Stimulated activated CD8-positive, alpha-beta memory T cell treated with anti-CD3 and anti-CD28 coated beads, Interleukin-4, amount 100 ng/mL, for 24 hours (primary cell): ENCODE results near the gene C1orf87.
"Not testable (repeated sequence)": the region's sequence is repeated elsewhere in the genome, so short reads cannot be mapped to it uniquely, and the experiment has no call there.

Experiments used
- DNase-seq: peaks from one replicate; pipeline ENCODE4 v3.0.0-alpha.2; 2020; ENCODE audit warnings: low read depth

Gene C1orf87

DNA sequence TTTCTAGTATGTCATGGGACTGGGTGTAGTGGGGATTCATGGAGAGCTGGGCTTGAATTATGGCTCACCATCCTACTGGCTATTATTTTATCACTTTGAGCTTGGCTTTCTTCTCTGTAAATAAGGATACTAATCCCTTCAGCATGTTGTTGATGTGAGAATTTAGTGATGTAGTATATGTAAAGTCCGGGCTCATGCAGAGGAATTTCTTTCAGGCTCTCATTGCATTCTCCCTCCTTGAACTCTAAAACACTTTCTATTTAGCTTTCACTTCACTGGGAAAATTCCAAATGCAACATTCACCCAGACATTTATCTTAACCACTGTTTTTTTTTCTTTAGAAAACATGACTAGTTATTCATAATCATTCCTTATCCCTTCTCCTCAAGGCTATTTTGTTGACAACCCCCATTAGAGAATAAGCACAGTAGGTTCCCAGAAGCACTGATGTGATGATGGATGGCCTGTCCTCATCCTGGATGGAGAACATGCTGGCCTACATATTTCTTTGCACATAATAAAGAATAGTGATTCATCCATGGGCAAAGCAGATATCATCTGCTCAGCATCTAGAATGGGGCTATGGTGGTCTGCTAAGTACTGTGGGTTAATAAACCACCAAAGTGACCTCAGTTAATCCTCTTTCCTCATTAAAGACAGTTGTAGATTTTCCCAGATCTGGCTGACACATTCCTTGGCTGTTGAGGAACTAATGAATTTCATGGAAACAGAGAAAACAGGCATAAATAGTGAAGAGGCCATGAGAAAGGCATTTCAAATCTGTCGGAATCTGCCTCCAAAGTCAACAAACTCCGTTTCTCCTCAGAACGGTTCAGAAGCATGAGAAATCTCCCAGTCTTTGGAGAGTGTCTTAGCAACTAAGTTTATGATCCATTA is 79.0 kb downstream of the C1orf87 start:
- no peak for DNase-seq

DNA sequence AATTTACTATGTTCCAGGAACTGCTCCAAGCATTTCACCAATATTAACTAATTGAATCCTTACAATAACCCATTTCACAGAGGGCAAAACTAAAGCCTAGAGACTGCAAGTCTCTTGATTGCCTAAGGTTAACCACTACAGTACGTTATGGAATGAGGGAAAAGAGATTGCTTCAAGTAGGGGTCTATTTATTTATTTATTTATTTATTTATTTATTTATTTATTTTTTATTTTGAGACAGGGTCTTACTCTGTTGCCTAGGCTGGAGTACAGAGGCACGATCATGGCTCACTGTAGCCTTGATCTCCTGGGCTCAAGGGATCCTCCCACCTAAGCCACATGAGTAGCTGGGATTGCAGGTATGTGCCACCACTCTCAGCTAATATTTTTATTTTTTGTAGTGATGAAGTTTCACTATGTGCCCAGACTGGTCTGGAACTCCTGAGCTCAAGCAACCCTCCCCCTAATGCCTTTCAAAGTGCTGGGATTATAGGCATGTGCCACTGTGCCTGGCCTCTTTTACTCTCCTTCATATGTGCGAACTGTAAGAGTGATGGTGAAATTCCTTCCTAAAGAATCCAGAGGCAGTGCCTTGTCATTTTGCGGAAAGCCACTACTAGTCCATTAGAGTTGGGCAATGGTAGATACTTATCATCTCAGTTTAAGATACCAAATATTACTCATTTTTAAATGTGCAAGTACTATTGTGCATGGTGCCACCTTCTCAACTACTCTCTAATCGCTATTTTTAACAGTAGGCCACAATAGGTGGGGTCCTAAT is 81.3 kb downstream of the C1orf87 start:
- DNase-seq = no peak

DNA sequence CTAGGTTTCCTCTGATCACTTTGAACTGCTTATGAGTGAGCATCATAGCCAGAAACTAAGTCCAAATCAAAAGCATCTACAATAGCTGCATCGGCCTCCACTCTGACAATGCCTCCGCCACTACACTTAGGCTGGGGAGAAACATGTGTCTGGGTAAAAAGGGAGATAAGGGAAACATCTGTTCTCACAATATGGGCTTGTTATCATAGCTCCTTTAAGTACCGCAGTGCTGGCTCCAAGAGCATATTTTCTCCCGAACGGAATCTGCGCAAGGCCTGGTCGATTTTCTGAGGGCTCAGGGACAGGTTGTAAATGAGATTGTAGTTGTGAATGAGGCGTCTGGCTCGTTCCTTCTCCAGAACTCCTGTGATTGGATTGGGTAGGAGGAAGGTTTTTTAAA is 83.1 kb downstream of the C1orf87 start:
- DNase-seq = no peak

DNA sequence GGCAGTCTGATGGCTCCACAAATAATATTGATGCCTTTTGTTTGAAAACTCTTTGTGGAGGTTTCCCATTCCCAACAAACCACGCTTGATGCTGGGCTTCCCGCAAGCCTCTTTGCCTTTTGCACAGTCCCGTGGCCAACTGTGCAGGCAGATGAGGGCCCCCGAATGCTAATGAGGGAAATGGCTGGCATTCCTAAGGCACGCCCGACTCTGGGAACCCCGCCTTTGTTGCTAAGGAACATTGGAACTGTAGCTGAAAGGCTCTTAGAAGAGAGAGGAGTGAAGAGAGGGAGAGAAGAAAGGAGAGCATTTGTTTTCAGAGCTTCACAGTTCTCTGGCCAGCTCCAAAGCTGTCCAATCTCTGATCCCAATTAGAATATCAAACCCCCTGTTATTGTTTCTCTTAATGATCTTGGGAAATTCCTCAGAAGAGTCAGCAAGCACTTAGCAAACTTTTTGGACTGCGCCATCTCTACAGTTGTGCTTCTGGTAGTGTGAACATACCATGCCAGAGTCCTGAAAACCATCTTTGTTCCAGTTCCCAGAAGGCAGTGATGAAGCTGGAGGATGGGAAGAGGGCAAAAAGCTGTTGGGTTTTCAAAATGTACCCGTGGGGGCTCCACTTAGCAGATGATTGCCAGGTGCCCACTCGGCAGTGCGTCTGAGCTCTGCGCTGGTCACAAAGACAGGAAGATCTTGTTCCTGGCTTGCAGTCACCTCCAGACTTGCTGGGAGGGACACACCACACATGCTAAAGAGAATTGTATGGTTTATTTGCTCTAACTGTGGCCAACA is 86.9 kb downstream of the C1orf87 start:
- DNase-seq = no peak

DNA sequence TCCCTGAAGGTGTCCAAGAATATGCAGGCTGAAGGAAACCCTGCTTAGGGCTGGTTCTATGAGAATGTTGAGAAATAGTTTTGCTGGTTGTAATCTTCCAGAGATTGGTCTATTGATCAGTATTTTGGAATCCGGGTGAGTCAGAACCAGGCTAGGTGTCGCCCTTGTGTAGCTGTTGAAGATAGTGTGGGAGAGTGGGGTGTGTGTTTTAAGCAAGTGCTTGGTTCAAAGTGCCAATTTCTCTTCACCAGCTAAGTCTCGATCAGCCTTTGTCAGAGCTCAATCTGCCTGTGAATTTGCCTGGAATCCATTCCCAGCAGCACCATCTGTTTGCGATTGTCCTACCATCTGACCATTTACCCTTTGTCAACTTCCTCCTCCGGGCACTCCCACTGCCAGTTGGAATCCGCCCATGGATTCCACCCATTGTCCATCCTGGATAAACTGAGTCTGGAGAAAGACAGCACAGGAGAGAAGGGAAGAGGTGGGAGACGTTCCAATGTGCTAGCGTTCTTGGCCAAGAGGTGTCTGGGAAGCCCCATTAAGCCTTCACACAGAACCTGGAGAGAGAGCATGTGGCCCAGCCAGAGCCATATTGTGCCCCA is 87.6 kb downstream of the C1orf87 start:
- no peak for DNase-seq

DNA sequence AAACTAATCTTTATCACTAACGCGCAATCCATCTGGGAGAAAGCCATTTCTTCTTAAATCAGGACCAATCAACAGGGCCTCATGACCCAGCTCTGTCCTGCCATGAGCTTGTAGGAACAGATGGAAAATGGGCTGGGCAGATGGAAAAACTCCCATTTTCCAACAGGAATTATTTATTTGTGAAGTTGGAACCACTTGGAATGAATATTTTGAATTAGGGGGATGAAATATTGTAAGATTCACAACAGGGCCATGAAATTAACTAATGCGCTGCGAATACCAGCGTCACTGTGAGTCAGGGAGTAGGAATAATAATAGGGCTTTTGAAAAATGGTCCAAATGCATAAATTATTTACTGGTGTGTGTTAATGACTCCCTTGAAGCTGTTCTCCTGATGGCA is 93.9 kb downstream of the C1orf87 start:
- no peak for DNase-seq

DNA sequence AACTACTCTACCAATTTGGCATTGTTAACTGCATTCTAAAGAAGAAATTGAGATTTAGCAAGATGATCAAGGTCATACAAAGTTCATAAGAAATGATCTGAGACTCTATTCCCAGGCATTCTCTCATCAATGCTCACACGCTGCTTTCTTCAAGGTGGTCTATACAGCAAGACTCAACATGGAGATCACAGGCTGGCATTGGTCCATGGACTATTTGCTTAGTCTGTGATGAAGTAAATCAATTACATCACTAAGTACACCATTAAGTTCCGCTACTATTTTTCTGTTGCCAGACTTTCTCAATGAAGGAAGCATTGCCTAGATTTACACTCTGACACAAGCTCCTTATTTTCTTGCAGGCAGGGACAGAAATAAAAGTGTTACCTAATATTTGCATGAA is 95.1 kb downstream of the C1orf87 start:
- DNase-seq = no peak

DNA sequence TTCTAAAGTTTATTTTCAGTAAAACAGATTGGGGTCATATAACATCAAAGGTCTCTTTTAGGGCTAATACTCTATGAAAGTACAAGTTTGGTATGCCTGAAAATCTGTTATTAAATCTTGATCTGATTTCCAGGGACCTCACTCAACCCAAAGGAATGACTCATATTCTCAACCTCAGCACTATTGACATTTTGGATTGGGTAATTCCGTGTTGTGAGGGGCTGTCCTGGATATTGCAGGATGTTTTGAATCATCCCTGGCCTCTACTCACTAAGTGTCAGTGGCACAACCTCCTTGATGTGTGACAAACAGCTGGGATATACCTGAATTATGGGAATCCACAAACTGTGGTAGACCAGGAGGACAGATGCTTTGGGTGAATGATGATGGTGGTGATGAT is 95.5 kb downstream of the C1orf87 start:
- DNase-seq = no peak

DNA sequence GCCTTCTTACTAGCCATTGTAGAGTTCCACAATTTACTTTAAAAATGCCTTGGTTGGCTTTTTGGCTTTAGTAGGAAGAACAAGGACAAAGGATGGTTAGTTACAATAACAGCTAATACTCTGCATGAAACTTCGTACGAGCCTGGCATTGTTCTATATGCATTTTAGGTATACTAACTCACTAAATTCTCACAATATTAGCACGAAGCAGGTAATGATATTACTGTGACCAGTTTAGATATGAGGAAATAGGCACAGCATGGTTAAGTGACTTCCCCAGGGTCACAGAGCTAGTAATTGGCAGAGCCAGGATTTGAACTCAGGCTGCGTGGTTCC is 96.5 kb downstream of the C1orf87 start:
- DNase-seq = no peak

DNA sequence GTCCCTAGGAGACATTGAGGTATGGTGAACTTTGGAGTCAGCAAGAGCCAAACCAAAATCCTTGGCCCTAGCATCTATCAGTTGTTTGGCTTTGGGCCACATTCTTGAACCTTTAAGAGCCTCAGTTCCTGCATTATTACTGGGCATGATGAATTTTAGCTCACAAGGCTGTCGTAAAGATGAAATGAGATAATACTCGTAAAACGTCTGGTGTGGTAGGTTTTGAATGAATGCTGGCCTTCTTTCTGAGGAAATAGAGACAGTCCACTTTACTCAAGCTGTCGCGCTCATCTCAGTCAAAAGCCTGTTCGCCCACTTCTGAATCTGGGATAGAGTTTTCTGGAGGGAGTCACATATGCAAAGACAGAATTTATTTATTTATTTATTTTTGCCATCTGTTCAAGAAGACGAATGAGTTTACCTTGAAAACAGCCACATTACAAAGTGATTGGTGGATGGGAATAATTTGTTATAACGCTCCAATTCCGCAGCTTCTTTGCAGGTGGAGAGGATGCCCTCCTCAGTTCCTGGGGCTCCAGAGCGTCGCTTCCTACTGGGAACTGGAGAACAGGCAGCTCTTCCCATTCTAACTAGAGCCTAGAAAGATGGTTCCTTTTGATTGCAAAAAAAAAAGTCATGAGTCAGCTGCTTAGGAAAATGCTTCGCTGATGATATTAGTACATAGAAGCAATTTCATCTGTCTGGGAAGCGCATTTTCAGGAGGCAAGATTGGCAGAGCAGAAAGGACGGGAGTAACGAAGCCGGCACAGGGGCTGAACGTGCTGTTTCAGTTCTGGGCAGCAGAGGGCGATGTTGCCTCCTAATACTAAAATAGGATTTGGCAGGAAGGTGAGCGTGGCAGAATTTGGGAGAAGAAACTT is 97.1 kb downstream of the C1orf87 start:
- peak; percentile 32 for DNase-seq

DNA sequence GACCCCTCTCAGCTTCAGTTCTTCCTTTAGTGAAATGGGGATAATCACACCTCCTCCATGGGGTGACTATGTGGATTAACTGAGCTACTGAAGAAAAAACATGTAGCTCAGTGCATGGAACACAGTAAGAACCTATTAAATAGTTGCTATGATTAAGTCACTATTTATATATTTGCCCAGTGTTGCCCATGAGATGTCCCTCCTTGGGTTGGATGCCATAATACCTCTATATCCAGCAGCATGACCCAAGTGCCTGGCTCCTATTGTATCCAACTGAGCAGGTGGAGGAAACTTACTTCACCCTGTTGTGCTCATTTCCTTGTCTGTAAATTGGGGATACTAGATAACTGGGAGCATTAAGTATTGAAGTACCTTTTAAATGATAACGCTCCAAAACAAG is 99.9 kb downstream of the C1orf87 start:
- DNase-seq = no peak

DNA sequence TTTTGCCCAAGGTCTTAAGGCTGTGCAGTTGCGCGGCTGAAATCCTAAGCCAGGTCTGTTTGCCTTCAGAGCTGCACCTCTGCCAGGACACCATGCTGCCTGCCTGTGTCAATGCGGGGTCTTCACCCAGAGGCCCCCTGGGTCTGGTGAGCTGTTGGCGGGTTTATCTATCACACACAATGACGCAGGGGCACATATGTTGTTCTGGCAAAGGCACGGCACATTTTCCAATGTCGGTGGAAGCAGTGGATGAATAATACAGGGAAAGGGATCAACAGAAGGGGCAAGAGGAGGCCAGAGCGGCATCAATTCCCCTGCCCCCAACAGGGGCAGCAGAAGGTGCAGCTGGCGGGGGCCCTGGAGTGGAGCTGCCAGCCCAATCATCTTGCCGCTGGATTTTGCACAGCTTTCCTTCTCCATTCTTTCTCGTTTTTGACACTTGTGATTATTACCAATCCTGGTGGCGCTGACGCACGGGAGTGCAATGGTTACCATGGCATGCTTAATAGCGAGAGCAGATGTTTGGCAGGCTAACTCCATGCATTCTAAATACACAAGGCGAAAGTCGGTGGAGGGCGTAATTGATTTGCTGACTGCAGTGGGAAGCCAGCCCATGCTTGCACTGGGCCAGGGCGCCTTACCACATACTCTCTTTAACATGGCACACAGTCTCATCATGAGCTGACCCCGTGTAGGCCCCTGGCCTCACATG is 101.2 kb downstream of the C1orf87 start:
- no peak for DNase-seq

DNA sequence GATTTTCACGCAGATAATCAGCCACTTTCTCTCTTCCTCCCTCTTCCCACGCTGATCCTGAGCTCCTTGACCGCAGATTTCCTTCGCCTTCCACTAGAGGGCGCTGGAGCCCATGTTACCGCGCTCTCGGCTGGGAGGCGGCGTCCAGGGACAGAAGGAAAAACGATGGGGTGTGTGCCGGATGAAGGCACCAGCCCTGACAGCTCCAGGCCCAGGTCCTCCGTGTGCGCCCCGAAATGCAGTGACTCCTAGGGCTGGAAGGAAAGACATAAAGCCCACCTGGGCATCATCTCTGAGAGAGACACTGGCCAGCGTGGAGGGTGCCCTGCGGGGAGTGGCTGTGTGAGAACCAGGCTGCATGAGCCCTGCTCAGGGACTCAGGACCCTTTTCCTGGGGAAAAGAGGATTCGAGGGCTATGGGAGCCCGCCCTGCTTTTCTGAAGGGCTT is 102.1 kb downstream of the C1orf87 start:
- peak; percentile 31 for DNase-seq

DNA sequence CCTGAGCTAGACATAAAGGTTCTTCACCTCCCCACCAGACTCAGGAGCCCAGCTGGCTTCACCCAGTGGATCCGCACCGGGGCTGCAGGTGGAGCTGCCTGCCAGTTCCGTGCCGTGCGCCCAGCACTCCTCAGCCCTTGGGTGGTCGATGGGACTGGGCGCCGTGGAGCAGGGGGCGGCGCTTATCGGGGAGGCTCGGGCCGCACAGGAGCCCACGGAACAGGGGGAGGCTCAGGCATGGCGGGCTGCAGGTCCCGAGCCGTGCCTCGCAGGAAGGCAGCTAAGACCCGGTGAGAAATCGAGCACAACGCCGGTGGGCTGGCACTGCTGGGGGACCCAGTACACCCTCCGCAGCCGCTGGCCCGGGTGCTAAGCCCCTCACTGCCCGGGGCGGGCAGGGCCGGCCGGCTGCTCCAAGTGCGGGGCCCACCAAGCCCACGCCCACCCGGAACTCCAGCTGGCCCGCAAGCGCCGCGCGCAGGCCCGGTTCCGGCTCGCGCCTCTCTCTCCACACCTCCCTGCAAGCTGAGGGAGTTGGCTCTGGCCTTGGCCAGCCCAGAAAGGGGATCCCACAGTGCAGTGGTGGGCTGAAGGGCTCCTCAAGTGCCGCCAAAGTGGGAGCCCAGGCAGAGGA is 103.9 kb downstream of the C1orf87 start:
- not testable (repeated sequence) for DNase-seq

DNA sequence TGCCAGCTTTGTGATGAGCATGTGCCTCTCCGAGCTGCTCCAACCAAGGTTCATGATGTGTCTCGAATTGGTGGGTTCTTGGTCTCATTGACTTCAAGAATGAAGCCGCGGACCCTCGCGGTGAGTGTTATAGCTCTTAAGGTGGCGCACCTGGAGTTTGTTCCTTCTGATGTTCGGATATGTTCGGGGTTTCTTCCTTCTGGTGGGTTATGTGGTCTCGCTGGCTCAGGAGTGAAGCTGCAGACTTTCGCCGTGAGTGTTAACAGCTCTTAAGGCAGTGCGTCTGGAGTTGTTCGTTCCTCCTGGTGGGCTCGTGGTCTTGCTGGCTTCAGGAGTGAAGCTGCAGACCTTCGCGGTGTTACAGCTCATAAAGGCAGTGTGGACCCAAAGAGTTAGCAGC is 104.8 kb downstream of the C1orf87 start:
- DNase-seq = not testable (repeated sequence)

DNA sequence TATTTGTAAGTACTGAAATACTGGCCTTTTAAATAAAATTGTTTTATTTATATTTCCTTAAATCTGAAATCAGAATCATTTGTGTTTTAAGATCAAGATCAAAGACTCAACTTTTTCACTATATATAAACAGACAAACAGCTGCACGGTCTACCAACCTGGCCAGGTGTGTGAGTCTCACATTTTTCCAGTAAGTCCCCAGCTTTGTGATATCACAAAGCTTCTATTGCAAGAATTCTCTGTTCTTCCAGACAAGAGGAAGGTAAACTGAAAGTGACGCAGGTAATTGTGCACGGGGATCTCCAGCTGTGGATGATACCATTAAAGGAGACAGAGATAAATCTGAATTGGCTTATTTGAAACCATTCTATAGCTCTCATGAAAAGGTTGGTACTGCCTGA is 105.8 kb downstream of the C1orf87 start:
- DNase-seq = no peak

DNA sequence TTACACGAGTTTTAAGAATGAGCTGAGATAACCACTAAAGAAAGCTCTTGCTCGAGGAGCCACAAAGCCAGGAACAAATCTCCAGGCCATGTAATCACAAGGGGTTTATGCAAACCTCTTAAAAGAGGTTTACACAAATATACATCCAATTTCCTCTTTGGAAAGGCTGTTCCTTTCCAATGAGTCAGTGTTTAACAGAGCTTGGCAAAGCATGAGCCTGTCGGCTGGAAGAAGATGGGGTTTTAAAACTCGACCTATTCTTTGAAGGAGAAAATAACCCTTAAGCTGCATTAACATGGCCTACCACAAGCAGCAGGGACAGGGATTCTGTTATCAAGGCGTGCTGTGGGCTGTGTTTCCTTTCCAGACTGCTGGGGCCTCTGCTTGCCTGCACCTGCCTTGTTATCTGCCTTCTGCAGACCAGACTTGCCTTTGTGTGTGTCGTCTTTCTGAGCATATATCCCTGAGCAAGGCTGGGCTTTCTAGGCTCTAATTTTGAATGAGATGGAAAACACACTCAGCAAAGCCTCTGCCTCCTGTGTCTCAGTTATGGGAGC is 106.4 kb downstream of the C1orf87 start:
- DNase-seq = no peak

DNA sequence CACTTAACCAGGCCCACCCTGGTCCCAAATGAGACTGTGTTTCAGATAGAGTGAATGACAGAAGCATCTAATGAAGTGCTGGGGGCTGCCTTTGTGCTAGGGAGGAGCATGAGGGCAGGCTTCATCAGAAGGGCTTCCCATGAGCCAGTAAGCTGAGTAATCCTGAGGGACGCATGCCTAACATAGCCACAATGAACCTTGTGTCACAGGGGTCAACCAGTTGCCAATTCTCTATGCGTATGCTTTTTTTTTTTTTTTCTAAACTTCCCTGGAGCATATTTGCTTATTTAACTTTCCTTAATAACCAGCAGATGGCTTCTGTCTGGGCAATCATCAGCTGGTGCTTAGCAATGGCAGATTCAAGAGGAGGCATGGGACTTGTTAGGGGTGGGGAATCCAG is 121.5 kb downstream of the C1orf87 start:
- DNase-seq = no peak

DNA sequence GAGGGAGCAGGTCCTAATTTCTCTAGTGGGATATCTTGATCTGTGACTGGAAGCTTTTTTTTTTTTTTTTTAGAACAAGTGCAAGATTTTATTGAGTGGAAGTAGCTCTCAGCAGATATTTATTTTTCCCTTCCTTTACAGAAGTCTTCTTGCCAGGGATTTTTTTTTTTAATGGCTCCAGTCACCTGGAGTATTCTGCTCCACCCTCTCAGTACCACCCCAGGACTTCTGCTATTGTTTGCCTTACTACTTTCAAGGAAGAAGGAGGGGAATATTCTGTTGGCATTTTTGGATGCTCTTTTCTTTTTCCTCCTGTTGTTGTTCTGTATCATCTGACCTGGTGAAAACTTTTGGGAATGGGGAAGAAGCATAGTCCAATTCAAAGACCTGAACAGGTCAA is 123.9 kb downstream of the C1orf87 start:
- no peak for DNase-seq

DNA sequence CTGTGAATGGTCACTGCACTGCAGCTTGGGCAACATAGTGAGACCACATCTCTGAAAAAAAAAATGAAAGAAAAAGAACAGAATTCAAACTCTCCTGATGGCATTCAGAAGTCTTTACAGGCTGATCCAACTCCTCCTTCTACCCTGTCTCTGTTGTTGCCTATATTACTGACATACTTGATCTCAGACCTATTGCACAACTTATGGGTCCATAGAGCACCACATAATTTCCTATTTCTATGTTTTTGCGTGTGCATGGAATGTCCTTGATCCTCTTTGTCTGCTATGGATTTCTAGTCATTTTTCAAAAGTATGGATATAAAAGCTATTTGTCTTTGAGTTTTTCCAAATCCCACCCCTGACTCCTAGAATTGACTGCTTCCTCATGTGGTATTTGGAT is 124.6 kb downstream of the C1orf87 start:
- DNase-seq = no peak
